Stomach (tissue), 9 donors: ENCODE data around the gene RNF182. TPM values are rescaled to one million over a fixed set of nuclear protein-coding genes. Genes with fewer than 3 reads are reported as not detected.

ENCODE experiments used
- DNase-seq, 2 donors: peaks; one replicate each; pipeline versions ENCODE4 v3.0.0 to v3.0.0-alpha.2; 2013 to 2019
- H3K27ac ChIP-seq, 5 donors: fragments of 200-600 bp in 4 of 5; sonication (generic) in 4 of 5; one replicate each; pipeline ENCODE4 v1.5.1; 2013 to 2019; ENCODE audit warnings: mild to moderate bottlenecking in 1 of 5, moderate library complexity in 1 of 5
- H3K27me3 ChIP-seq, 3 donors: fragments of 200-600 bp; sonication (generic); one replicate each; pipeline ENCODE4 v1.5.1; 2017 to 2019; ENCODE audit warnings: mixed run types in 1 of 3
- H3K36me3 ChIP-seq, 4 donors: fragments of 200-600 bp; sonication (generic); 1 replicate in 3 of 4; 2 replicates in 1 of 4; pipeline ENCODE4 v1.5.1; 2016 to 2019
- H3K4me1 ChIP-seq, 4 donors: fragments of 200-600 bp; sonication (generic); one replicate each; pipeline ENCODE4 v1.5.1; 2016 to 2019
- H3K4me3 ChIP-seq, 4 donors: fragments of 200-600 bp; sonication (generic) in 3 of 4; one replicate each; pipeline ENCODE4 v1.5.1; 2016 to 2019; ENCODE audit warnings: mild to moderate bottlenecking in 1 of 4
- H3K9me3 ChIP-seq, 4 donors: fragments of 200-600 bp; sonication (generic); one replicate each; pipeline ENCODE4 v1.5.1; 2016 to 2019
- CTCF ChIP-seq, 7 experiments: fragments of 450-650 bp in 4 of 7; fragments of 200-600 bp in 3 of 7; sonication (generic) in 3 of 7; IDR thresholded peaks; one replicate each; pipeline ENCODE4 v1.5.1; 2016 to 2019; ENCODE audit warnings: antibody characterized with exemption in 7 of 7, control low read depth in 2 of 7, mild to moderate bottlenecking in 1 of 7
- EP300 ChIP-seq: sonication (generic); formaldehyde crosslinking; IDR thresholded peaks from one replicate; pipeline ENCODE4 v1.6.1; 2017; ENCODE audit warnings: antibody characterized with exemption
- POLR2A ChIP-seq, 4 donors: fragments of 450-650 bp; IDR thresholded peaks; one replicate each; pipeline ENCODE4 v1.6.1; 2016; ENCODE audit warnings: antibody characterized with exemption in 4 of 4, control low read depth in 2 of 4, mild to moderate bottlenecking in 1 of 4, moderate library complexity in 1 of 4
- POLR2AphosphoS5 ChIP-seq, 3 donors: sonication (generic); formaldehyde crosslinking; IDR thresholded peaks; one replicate each; pipeline ENCODE4 v1.6.1; 2016; ENCODE audit warnings: antibody characterized with exemption in 3 of 3
- WGBS, 5 donors: extraction: QIAGEN DNeasy Blood & Tissue Kit in 3 of 5; methylation state at CpG; one replicate each; pipeline versions ENCODE4 v1.1.5 to v1.1.7; 2013 to 2018; 5-methylcytosine and 5-hydroxymethylcytosine counted together
- intact Hi-C: fragments of 100-400 bp; cut with DNase I; formaldehyde crosslinking; loops from one replicate; pipeline ENCODE4 v1.15.1; 2023; ENCODE audit warnings: low total_unique reads
- polyA plus RNA-seq, 3 donors: library from polyadenylated mRNA; stranded (reverse); fragments of 200-250 nt; gene quantifications; one replicate each; pipeline ENCODE4 v1.2.3, GENCODE V29; 2013
- total RNA-seq, 5 donors: library from RNA; depleted of rRNA; stranded (reverse); fragments of >200 nt; gene quantifications; one replicate each; pipeline versions ENCODE4 v1.1.0 to v1.2.3, GENCODE V29; 2014 to 2016
- donor health status: healthy with polysubstance abuse.
- donor health status: Bipolar disorder and iron deficiency.
- donor health status: healthy.

RNF182 gene
- total and polyA plus RNA-seq, 8 donors = 0.10 to 0.18 TPM; not detected in 6

DNA sequence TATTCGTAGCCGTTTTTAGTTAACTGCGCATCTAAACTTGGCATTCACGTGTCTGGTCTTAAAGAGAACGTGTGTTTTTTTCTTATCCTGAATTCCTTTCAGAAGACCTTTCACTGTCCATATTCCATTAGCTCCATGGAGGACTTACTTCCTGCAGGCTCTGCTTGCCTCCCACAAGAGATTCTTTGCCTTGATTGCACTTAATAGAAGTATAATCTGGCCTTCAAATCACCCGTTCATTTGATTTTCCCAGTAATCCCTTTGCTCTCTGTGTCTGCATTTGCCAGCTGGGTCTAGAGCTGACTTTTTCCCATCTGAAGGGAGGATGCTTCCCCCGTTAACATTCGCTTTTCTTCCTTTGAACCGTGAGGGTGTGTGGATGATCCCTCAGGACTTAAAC lies 79.5 kb downstream of the RNF182 start:
- H3K9me3 ChIP-seq = no peaks in the 10 kb centered on the region
- H3K4me1 ChIP-seq = no peaks in the 10 kb centered on the region
- no peaks in the 10 kb centered on the region for H3K36me3 ChIP-seq
- DNase-seq = no peak
- H3K27me3 ChIP-seq = peaks cover 0 to under 1% (median 0%) of the 10 kb centered on the region in 3 donors
- intact Hi-C loops = no loop called here
- WGBS, 5 donors = 81 to 87% (median 86%) methylated on average over 9 of the region's 9 CpGs
- no peak overlapping the region for H3K27ac ChIP-seq
- H3K4me3 ChIP-seq = no peak overlapping the region
- TF ChIP-seq EP300 (no peak), POLR2AphosphoS5 (IDR thresholded peaks at IDR 0.05) (no peak)

DNA sequence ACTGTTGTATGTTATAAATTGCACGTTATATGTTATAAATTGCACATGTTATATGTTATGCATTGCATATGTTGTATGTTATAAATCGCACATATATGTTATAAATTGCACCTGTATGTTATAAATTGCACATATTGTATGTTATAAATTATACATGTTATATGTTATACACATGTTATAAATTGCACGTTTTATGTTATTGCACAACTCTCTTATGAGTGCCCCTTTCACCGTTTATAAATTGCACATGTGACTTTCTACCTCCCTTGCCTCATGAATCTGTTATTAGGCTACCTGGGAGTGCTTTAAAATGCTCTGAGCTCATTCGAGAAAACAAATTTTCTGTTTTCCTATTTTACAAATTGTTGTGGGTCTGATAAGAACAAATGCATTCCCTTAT lies 84.1 kb downstream of the RNF182 start:
- no peaks in the 10 kb centered on the region for H3K4me1 ChIP-seq
- H3K9me3 ChIP-seq = peaks cover 0 to 7% (median 2%) of the 10 kb centered on the region in 4 donors
- no peak for TF ChIP-seq POLR2AphosphoS5 (IDR thresholded peaks at IDR 0.05)
- WGBS, 5 donors = 84 to 90% (median 87%) methylated on average over 5 of the region's 5 CpGs
- no peak overlapping the region for H3K27ac ChIP-seq
- no peak overlapping the region for H3K4me3 ChIP-seq
- peaks cover 0 to 20% (median 0%) of the 10 kb centered on the region in 3 donors for H3K27me3 ChIP-seq
- intact Hi-C loops = no loop called here
- DNase-seq = no peak
- no peaks in the 10 kb centered on the region for H3K36me3 ChIP-seq

- intact Hi-C loops = no loop called here
- no peaks in the 10 kb centered on the region for H3K36me3 ChIP-seq
- peaks cover 0 to 20% (median 0%) of the 10 kb centered on the region in 3 donors for H3K27me3 ChIP-seq
- peaks cover 0 to 7% (median 2%) of the 10 kb centered on the region in 4 donors for H3K9me3 ChIP-seq
- 64 to 86% (median 73%) methylated on average over 3 of the region's 3 CpGs for whole genome bisulfite sequencing, 5 donors
- no peak overlapping the region for H3K4me3 ChIP-seq
- TF ChIP-seq POLR2A (IDR thresholded peaks at IDR 0.05) = no peak
- no peak for TF ChIP-seq POLR2AphosphoS5 (IDR thresholded peaks at IDR 0.05)
- TF ChIP-seq CTCF (IDR thresholded peaks at IDR 0.05) = no peak
- no peak overlapping the region for H3K27ac ChIP-seq
- DNase-seq = no peak
- no peaks in the 10 kb centered on the region for H3K4me1 ChIP-seq
Observed at GRCh38 chr6:14009431-14009830, 84.7 kb downstream of the RNF182 start.

GRCh38 chr6:14010275-14010674 lies 85.5 kb downstream of the RNF182 start:
- Histone ChIP-seq H3K36me3 (no peaks in the 10 kb centered on the region), H3K27me3 (peaks cover 0 to 20% (median 0%) of the 10 kb centered on the region in 3 donors), H3K9me3 (peaks cover 0 to 7% (median 2%) of the 10 kb centered on the region in 4 donors), H3K4me1 (no peaks in the 10 kb centered on the region), H3K4me3 (no peak overlapping the region), H3K27ac (no peak overlapping the region)
- no peak for TF ChIP-seq POLR2AphosphoS5 (IDR thresholded peaks at IDR 0.05)
- no peak for TF ChIP-seq EP300
- TF ChIP-seq POLR2A (IDR thresholded peaks at IDR 0.05) = no peak
- DNase-seq = no peak
- intact Hi-C loops = no loop called here
- WGBS, 5 donors = 49 to 73% (median 57%) methylated on average over 3 of the region's 3 CpGs

DNA sequence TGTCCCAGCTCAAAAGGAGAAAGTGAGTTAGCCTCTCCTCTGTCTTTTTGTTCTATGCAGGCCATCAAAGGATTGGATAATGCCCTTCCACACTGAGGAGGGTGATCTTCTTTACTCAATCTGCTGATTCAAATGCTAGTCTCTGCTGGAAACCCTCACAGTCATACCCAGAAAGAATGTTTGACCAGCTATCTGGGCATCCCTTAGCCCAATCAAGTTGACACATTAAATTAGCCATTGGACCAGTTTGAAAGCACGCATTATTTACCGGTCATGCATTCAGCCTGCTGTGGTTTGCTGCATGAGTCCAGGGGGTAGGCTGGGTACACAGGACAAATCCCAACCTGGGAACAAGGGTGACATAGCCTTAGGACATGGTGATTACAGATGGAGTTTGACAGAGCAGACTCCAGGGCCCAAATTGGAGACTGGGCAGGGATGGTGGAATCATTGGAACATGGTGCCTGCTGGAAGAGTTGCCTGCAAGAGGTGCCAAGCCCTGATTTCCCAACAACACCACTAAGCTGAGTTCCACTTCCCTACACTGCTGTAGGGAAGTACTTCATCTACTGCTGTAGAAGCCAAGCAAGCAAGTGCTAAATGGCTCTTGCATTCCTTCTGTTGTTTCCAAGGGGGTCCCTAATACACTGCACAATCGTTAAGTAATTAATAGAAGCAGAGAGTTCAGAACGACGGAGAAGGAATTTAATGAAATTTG lies 87.7 kb downstream of the RNF182 start:
- 93 to 97% (median 96%) methylated on average over 5 of the region's 5 CpGs for WGBS, 5 donors

DNA sequence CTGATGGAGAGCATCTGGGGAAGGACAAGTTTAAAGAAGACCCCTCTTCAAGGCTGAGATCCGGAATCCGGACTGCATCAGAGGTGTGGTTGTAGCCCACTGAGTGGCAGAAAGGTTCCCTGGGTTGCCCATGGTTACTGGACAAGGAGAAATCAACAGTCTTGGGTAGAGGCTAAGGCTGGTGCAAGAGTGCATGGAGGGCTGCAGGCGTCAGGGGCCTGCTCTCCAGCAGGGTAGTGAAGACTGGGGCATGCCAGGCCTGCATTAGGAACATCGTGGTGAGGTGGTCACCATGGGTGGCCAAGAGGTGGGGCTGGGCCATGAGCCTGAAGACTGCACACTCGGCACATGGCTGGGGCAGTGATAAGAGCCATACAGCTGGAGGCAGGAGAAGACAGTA lies 91.2 kb downstream of the RNF182 start:
- WGBS, 5 donors = 79 to 91% (median 85%) methylated on average over 5 of the region's 5 CpGs
- H3K27me3 ChIP-seq = peaks cover 0 to 10% (median 0%) of the 10 kb centered on the region in 3 donors
- peaks cover 0 to 5% (median 0%) of the 10 kb centered on the region in 4 donors for H3K4me1 ChIP-seq
- H3K27ac ChIP-seq = no peak overlapping the region
- peaks cover 0 to 7% (median 2%) of the 10 kb centered on the region in 4 donors for H3K9me3 ChIP-seq
- intact Hi-C loops = no loop called here
- TF ChIP-seq EP300 (no peak), CTCF (IDR thresholded peaks at IDR 0.05) (no peak), POLR2AphosphoS5 (IDR thresholded peaks at IDR 0.05) (no peak), POLR2A (IDR thresholded peaks at IDR 0.05) (no peak)
- H3K36me3 ChIP-seq = no peaks in the 10 kb centered on the region
- no peak for DNase-seq
- H3K4me3 ChIP-seq = no peak overlapping the region

More for the DNA sequence above, 87.7 kb downstream of the RNF182 start:
- intact Hi-C loops = no loop called here
- H3K27ac ChIP-seq = no peak overlapping the region
- TF ChIP-seq POLR2A (IDR thresholded peaks at IDR 0.05) = no peak
- H3K9me3 ChIP-seq = peaks cover 0 to 7% (median 2%) of the 10 kb centered on the region in 4 donors
- H3K4me1 ChIP-seq = peaks cover 0 to 1% (median 0%) of the 10 kb centered on the region in 4 donors
- H3K27me3 ChIP-seq = peaks cover 0 to 20% (median 0%) of the 10 kb centered on the region in 3 donors
- DNase-seq = no peak
- H3K36me3 ChIP-seq = no peaks in the 10 kb centered on the region
- no peak overlapping the region for H3K4me3 ChIP-seq
